Right cardiac atrium (tissue), 5 donors: ENCODE data around the gene MRGPRF. TPM values are rescaled to one million over a fixed set of nuclear protein-coding genes. Genes with fewer than 3 reads are reported as not detected.
"Not testable (repeated sequence)": the region's sequence is repeated elsewhere in the genome, so short reads cannot be mapped to it uniquely, and the experiment has no call there.

Source experiments
- ATAC-seq, 2 donors: fragments of 200-7000 bp; cut with Tn5 transposase; one replicate each; pipeline versions ENCODE4 v1.8.0 to v1.9.1; 2020; ENCODE audit warnings: moderate library complexity in 2 of 2, mild to moderate bottlenecking in 1 of 2
- DNase-seq, 3 donors: peaks; one replicate each; pipeline ENCODE4 v3.0.0-alpha.2; 2020
- H3K27ac ChIP-seq: one replicate; pipeline ENCODE4 v1.5.1; 2013; ENCODE audit warnings: mild to moderate bottlenecking, low read length, control low read depth, moderate library complexity
- H3K27me3 ChIP-seq: one replicate; pipeline ENCODE4 v1.6.1; 2013; ENCODE audit not compliant: control insufficient read depth, insufficient read depth
- H3K4me1 ChIP-seq: one replicate; pipeline ENCODE4 v1.6.1; 2013; ENCODE audit warnings: low read length; ENCODE audit not compliant: control insufficient read depth, insufficient read depth
- H3K4me3 ChIP-seq: one replicate; pipeline ENCODE4 v1.5.1; 2013; ENCODE audit warnings: low read length, control low read depth
- H3K9me3 ChIP-seq: one replicate; pipeline ENCODE4 v1.6.1; 2013; ENCODE audit warnings: low read length; ENCODE audit not compliant: control insufficient read depth
- WGBS: extraction: QIAGEN DNeasy Blood & Tissue Kit; methylation state at CpG from one replicate; pipeline ENCODE4 v1.1.7; 2013; 5-methylcytosine and 5-hydroxymethylcytosine counted together
- intact Hi-C, 4 donors: fragments of 100-400 bp; cut with DNase I; formaldehyde crosslinking; loops; one replicate each; pipeline versions ENCODE4 v1.11.0 to v1.14.0; 2022 to 2023
- polyA plus RNA-seq: library from polyadenylated mRNA; stranded (reverse); fragments of 200-250 nt; gene quantifications from one replicate; pipeline ENCODE4 v1.2.3, GENCODE V29; 2013
- total RNA-seq, 4 donors: library from RNA; stranded (reverse); fragmentation: NEBNext Ultra II Directional; extraction: Animal tissue kit (Norgen Biotek cat#: 25700); gene quantifications; one replicate each; pipeline ENCODE4 v1.2.1, GENCODE V29; 2021
- donor health status: healthy with polysubstance abuse.
- donor health status: DM: no; HTN: yes; CAD: no.
- donor health status: DM: no; HTN: no; CAD: no.
- donor health status: DM: no; HTN: yes; CAD: no; lungs with severe emphysema.
- donor health status: DM: yes; HTN: yes; CAD: no.

The MRGPRF gene
- total and polyA plus RNA-seq, 5 donors, result 4.6 to 16.2 (median 9.4) TPM

DNA sequence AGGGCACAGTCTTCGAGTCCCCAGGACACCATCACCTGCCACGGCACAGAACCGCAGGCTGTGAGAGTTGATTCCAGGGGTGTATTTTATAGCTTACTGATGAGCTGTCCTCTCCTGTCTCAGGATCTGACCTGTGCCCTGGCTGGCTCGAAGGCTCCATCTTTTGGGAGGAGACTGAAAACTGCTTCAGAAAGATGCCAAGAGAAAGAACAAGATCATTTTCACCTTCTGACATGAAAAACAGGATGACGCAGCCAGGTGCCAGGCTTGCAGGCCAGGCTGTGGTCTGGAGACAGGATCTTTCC lies 34.5 kb downstream of the MRGPRF start:
- Histone ChIP-seq H3K9me3 (no peaks in the 10 kb centered on the region), H3K4me3 (no peak overlapping the region), H3K4me1 (no peaks in the 10 kb centered on the region), H3K27ac (no peak overlapping the region), H3K27me3 (no peaks in the 10 kb centered on the region)
- intact Hi-C loops, result no loop called here
- no peak for ATAC-seq
- no peak for DNase-seq
- WGBS, result 57% methylated on average over 5 of the region's 5 CpGs

DNA sequence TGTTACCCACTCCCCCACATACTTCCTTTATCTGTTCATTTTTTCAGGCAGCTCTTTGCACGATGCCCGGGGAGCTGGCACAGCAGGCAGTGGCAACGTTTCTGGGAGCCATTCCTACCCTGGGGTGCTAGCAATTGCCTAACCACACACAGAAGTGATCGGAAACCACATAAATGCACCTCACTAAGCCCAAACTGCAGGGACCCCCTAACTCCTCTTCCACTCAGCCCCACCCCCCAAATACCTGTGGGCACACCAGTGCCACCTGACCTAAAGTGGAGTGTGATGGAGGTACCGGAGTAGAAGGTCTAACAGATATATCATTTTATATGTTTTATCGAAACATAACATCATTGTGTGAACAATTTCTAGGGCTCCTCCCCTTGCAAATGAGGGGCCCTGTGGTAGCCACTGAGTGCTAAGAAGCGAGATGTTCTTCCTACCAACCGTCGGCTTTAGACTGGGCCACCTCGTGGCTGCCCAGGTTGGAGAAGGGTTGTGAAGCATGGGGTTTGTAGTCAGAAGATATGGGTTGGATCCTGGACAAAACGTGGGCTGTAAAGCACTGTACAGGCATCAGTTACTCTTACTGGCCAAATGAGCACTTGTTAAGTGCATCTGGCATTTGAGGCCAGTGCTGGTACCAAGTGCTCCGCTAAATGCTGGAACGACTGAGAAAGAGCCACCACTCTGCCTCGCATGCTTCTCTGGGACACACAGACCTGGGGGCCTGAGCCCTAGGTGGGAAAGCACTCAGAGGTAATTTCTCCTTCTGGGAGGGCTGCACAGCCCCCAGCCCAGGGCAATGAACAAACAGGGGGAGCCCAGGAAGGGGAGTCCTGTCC lies 35.0 kb downstream of the MRGPRF start:
- Histone ChIP-seq H3K4me1 (no peaks in the 10 kb centered on the region), H3K4me3 (no peak overlapping the region), H3K9me3 (no peaks in the 10 kb centered on the region), H3K27me3 (no peaks in the 10 kb centered on the region), H3K27ac (no peak overlapping the region)
- intact Hi-C loops, result no loop called here
- WGBS, result 68% methylated on average over 14 of the region's 14 CpGs
- no peak for DNase-seq
- no peak for ATAC-seq

DNA sequence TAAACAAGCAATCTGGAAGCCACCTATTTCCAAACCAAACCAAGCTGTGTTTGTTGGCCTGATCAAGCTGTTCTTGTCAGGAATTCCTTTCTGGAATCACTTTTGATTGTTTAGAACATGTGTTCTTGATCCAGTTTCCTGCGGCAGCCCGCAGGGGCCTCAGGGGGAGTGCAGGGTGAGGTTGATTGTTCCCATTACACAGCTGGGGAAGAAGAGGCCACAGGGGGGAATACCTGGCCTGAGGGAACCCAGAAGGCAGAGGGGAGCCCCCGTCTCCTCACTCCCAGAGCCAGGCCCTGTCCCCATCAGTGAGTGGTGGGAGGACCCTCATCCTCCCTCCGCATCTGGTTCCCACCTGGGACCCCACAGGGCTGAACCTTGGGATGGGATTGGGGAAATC lies 36.5 kb downstream of the MRGPRF start:
- Histone ChIP-seq H3K27me3 (no peaks in the 10 kb centered on the region), H3K4me3 (no peak overlapping the region), H3K4me1 (no peaks in the 10 kb centered on the region), H3K27ac (no peak overlapping the region), H3K9me3 (no peaks in the 10 kb centered on the region)
- DNase-seq (no peak), ATAC-seq (peak; percentile 31 to 46)
- 64% methylated on average over 4 of the region's 4 CpGs for WGBS
- intact Hi-C loops, result no loop called here

DNA sequence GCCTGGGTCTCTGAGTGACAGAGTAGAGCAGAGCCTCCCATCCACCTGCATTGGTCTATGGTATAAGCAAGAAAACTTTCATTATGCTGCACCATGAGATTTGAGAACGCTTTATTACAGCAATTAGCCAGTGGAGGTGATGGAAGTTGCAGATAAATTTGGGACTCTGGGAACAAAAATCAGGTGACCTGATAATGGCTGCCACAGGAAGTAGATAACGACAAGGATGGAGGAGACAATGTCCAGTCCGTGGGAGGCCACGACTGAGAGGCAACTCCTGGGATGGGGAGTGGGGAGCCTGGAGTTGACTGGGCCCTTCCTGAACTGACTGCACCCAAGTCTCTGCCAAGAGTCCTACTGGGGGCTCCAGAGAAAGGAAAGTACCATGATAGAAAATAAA lies 37.0 kb downstream of the MRGPRF start:
- no peaks in the 10 kb centered on the region for H3K9me3 ChIP-seq
- H3K27me3 ChIP-seq, result no peaks in the 10 kb centered on the region
- no peak for DNase-seq
- WGBS, result 47% methylated on average over 4 of the region's 4 CpGs
- intact Hi-C loops, result no loop called here
- no peaks in the 10 kb centered on the region for H3K4me1 ChIP-seq
- H3K27ac ChIP-seq, result no peak overlapping the region
- peak in 1 of 2 donors; percentile 10 for ATAC-seq
- H3K4me3 ChIP-seq, result no peak overlapping the region

DNA sequence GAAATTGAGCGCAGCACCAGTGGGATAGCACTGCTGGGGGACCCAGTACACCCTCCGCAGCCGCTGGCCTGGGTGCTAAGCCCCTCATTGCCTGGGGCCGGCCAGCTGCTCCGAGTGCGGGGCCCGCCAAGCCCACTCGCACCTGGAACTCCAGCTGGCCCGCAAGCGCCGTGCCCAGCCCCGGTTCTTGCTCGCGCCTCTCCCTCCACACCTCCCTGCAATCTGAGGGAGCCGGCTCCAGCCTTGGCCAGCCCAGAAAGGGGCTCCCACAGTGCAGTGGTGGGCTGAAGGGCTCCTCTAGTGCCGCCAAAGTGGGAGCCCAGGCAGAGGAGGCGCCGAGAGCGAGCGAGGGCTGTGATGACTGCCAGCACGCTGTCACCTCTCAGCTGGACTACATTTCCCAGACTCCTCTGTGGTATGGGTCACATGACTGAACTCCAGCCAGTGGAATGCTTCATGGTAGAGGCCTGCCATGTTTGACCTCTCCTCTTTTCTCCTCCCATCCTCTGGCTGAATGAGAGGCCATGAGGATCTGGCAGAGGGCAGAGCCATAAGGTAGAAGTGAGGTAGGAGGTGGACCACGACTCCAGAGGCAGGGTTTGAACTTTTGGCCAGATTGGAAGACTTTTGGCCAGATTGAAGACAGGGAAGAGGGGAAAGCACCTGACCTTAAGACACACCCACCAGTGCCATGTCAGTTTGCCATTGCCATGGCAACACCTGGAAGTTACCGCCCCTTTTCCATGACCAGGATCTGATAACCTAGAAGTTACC lies 38.4 kb downstream of the MRGPRF start:
- DNase-seq (no peak), ATAC-seq (peak; percentile 33 to 61)
- no peaks in the 10 kb centered on the region for H3K4me1 ChIP-seq
- 94% methylated on average over 23 of the region's 23 CpGs for WGBS
- no peaks in the 10 kb centered on the region for H3K9me3 ChIP-seq
- H3K27ac ChIP-seq, result no peak overlapping the region
- no peaks in the 10 kb centered on the region for H3K27me3 ChIP-seq
- H3K4me3 ChIP-seq, result no peak overlapping the region
- intact Hi-C loops, result no loop called here

DNA sequence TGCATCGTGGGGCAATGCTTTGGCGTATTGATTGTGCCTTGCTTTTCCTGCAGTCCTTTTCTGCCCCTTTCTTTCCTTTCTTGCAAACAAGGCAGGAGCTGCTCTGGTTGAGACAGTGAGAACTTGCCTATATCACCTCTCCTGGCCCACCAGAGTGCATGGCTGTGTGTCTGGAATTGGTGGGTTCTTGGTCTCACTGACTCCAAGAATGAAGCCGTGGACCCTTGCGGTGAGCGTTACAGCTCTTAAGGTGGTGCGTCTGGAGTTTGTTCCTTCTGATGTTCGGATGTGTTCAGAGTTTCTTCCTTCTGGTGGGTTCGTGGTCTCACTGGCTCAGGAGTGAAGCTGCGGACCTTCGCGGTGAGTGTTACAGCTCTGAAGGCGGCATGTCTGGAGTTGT lies 39.3 kb downstream of the MRGPRF start:
- intact Hi-C loops, H3K4me3 ChIP-seq, H3K27ac ChIP-seq, H3K4me1 ChIP-seq, H3K27me3 ChIP-seq, H3K9me3 ChIP-seq, DNase-seq, ATAC-seq: not testable (repeated sequence)
- WGBS, result 93% methylated on average over 12 of the region's 12 CpGs

DNA sequence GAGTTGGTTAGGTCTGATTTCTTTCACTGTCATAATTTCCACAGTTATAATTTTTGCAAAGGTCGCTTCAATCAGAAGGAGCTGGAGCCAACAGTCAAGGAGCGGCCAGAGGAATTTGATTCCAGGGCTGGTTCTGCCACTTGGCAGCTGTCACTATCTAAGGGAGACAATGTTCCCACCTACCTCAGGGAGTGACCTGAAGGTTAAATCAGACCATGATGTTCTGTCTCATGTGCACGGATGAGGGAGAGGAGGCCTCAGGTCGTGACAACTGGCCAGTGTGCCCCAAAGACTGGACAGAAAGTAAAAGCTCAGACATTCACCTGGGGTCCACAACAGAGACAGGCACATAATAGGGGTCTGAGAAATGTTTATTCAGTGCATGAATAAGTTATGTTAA lies 39.8 kb downstream of the MRGPRF start:
- 57% methylated on average over 4 of the region's 4 CpGs for WGBS
- no peak for DNase-seq
- intact Hi-C loops, result no loop called here
- Histone ChIP-seq H3K4me1 (no peaks in the 10 kb centered on the region), H3K27me3 (no peaks in the 10 kb centered on the region), H3K4me3 (no peak overlapping the region), H3K9me3 (no peaks in the 10 kb centered on the region), H3K27ac (no peak overlapping the region)
- ATAC-seq, result peak in 1 of 2 donors; percentile 32

DNA sequence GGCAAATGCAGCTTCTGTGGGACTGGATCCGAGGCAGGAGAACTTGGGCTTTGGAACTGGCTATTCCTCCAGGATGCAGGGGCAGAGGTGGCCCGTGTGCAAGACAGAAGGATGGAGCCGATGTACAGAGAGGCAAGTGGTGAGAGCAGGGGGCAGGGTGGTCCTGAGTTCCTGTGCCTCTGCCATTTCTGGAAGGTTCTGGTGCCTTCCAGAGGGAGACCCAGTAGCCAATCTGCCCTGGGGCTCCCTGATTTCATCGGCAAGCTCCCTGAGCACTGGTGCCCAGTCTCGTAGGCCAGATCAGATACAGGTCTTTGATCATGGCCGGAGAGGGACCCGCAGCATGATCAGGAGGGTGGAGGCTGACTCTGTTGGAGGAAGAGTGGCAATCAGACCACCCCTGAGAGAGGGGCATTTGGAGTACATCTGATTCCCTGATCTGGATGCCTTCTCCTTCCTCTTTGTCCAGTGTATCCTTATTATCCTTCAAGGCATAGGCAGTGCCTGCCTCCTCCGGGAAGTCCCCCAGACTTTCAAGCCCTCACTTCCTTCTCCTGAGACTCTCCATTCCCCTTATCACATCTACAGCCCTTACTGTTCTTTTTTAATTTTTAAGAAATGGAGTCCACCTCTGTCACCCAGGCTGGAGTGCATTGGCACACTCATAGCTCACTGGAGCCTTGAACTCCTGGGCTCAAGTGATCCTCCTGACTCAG lies 42.0 kb downstream of the MRGPRF start:
- Histone ChIP-seq H3K27me3 (no peaks in the 10 kb centered on the region), H3K9me3 (no peaks in the 10 kb centered on the region), H3K4me1 (peaks cover 3% of the 10 kb centered on the region), H3K27ac (no peak overlapping the region), H3K4me3 (no peak overlapping the region)
- intact Hi-C loops, result no loop called here
- no peak for DNase-seq
- no peak for ATAC-seq
- 83% methylated on average over 8 of the region's 8 CpGs for WGBS

DNA sequence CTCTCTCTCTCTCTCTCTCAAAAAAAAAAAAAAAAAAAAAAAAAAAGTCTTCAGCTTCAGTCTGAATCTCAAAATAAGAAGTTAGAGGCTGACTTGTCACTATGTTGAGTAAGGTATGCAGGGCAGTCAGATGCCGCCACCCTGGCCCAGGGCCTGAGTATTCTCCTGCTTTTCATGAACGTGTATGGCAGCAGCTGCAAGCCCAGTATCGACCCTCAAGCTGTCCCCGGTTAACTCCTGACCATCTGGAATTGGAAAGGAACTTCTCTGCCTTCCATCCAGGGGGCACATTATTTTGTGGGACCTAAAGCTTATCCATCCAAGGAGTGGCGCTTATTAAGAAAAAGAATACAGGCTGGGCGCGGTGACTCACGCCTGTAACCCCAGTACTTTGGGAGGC lies 43.7 kb downstream of the MRGPRF start:
- H3K9me3 ChIP-seq, result no peaks in the 10 kb centered on the region
- H3K27me3 ChIP-seq, result no peaks in the 10 kb centered on the region
- ATAC-seq, result no peak
- intact Hi-C loops, result no loop called here
- H3K4me1 ChIP-seq, result peaks cover 5% of the 10 kb centered on the region
- DNase-seq, result no peak
- no peak overlapping the region for H3K27ac ChIP-seq
- H3K4me3 ChIP-seq, result no peak overlapping the region
- 69% methylated on average over 8 of the region's 8 CpGs for WGBS

DNA sequence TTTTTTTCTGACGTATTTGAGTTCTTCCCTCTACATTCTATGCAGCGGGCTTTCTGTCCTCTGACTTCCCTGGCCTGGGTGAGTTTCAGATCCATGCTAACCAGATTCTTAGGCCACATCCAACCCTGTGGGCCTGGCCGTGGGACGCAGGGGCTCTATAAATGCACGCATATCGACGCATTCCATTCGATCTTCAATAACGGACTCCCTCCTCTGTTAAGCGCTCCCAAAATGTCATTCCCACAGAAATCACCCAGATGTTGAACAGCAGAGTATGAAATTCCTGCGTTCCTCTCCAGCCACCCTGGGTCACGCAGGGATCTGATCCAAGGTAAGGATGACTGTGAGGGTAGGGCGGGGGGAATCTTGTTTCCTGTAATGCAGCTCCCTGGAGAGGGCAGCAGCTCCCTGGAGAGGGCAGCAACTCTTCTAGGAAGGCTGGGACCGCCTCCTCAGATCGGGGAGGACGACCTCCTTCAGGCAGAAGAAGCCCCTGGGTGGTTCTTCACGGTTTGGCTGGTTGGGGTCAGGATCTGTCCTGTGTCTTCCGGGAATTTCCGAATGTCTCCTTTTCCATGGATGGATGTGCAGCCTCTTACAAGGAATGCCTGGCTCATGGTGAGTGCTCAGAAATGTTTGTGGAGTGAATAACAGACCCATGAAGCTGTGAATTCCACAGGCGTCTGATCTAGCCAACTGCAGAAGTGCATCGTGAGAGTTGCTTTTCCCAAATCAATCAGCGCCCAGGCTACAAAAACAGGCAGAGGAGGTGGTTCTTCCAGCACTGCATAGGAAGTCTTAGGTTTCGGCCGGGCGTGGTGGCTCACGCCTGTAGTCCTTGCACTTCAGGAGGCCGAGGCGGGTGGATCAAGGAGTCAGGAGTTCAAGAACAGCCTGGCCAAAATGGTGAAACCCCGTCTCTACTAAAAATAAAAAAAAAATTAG lies 44.5 kb downstream of the MRGPRF start:
- no peaks in the 10 kb centered on the region for H3K27me3 ChIP-seq
- 66% methylated on average over 29 of the region's 29 CpGs for WGBS
- no peaks in the 10 kb centered on the region for H3K9me3 ChIP-seq
- intact Hi-C loops, result no loop called here
- H3K4me3 ChIP-seq, result no peak overlapping the region
- no peak for ATAC-seq
- DNase-seq, result no peak
- no peak overlapping the region for H3K27ac ChIP-seq
- H3K4me1 ChIP-seq, result peaks cover 5% of the 10 kb centered on the region
